Keratinocyte (primary cell): ENCODE data around the gene PAMR1. TPM values are rescaled to one million over a fixed set of nuclear protein-coding genes. Genes with fewer than 3 reads are reported as not detected.

Experiments
- DNase-seq: peaks from one replicate; pipeline ENCODE4 v3.0.0-alpha.2; 2011; ENCODE audit warnings: low read depth, missing footprints, low spot score
- FAIRE-seq: peaks from 2 replicates; lab custom pipeline; 2011; peaks lifted over from hg19 to GRCh38; lab: Jason Lieb, UNC
- H2AFZ ChIP-seq: 2 replicates; pipeline ENCODE4 v1.6.0; 2012; ENCODE audit warnings: low read length, control low read depth, inconsistent platforms; ENCODE audit not compliant: control insufficient read depth
- H3K27ac ChIP-seq: 2 replicates; pipeline ENCODE4 v1.5.1; 2011; ENCODE audit warnings: low read length; ENCODE audit not compliant: control insufficient read depth, insufficient read depth
- H3K27me3 ChIP-seq: 3 replicates; pipeline ENCODE4 v1.6.0; 2011; ENCODE audit warnings: low read length; ENCODE audit not compliant: control insufficient read depth, insufficient read depth; ENCODE audit errors: extremely low read depth
- H3K36me3 ChIP-seq, 2 experiments: 2 replicates in 1 of 2; 3 replicates in 1 of 2; pipeline ENCODE4 v1.5.1; 2011; ENCODE audit warnings: low read length in 2 of 2, mild to moderate bottlenecking in 1 of 2; ENCODE audit not compliant: control insufficient read depth in 2 of 2, insufficient read depth in 2 of 2; ENCODE audit errors: extremely low read depth in 1 of 2
- H3K4me1 ChIP-seq: 3 replicates; pipeline ENCODE4 v1.5.1; 2011; ENCODE audit warnings: low read length; ENCODE audit not compliant: control insufficient read depth, insufficient read depth; ENCODE audit errors: extremely low read depth
- H3K4me2 ChIP-seq: 3 replicates; pipeline ENCODE4 v1.6.0; 2011; ENCODE audit warnings: low read depth, low read length; ENCODE audit not compliant: control insufficient read depth, insufficient read depth; ENCODE audit errors: extremely low read depth
- H3K4me3 ChIP-seq, 3 experiments: fragments of 200-600 bp in 1 of 3; sonication (generic) in 1 of 3; 2 replicates in 2 of 3; 3 replicates in 1 of 3; pipeline ENCODE4 v1.5.1; 2011 to 2016; ENCODE audit warnings: low read length in 3 of 3, mild to moderate bottlenecking in 3 of 3, control low read depth in 2 of 3, inconsistent platforms in 1 of 3, low read depth in 1 of 3, mixed read lengths in 1 of 3, mixed run types in 1 of 3, moderate library complexity in 1 of 3; ENCODE audit not compliant: control insufficient read depth in 2 of 3, insufficient read depth in 2 of 3; ENCODE audit errors: extremely low read depth in 1 of 3
- H3K79me2 ChIP-seq: 2 replicates; pipeline ENCODE4 v1.6.0; 2012; ENCODE audit warnings: low read length; ENCODE audit not compliant: control insufficient read depth, insufficient read depth
- H3K9ac ChIP-seq: 3 replicates; pipeline ENCODE4 v1.6.0; 2011; ENCODE audit warnings: low read length; ENCODE audit not compliant: control insufficient read depth, insufficient read depth; ENCODE audit errors: extremely low read depth
- H3K9me1 ChIP-seq: 3 replicates; pipeline ENCODE4 v1.6.0; 2011; ENCODE audit warnings: low read length; ENCODE audit not compliant: control insufficient read depth, insufficient read depth; ENCODE audit errors: extremely low read depth
- H3K9me3 ChIP-seq: 2 replicates; pipeline ENCODE4 v1.5.1; 2012; ENCODE audit warnings: low read depth, low read length; ENCODE audit not compliant: control insufficient read depth
- H4K20me1 ChIP-seq: 3 replicates; pipeline ENCODE4 v1.6.0; 2011; ENCODE audit warnings: low read length; ENCODE audit not compliant: control insufficient read depth, insufficient read depth; ENCODE audit errors: extremely low read depth
- CTCF ChIP-seq, 3 experiments: IDR thresholded peaks in 1 of 3; conservative IDR thresholded peaks in 1 of 3; optimal IDR thresholded peaks in 1 of 3; 2 replicates in 2 of 3; 3 replicates in 1 of 3; pipeline versions ENCODE3 to v1.5.1; 2011; ENCODE audit warnings: low read length in 3 of 3, mild to moderate bottlenecking in 3 of 3, moderate library complexity in 2 of 3, control low read depth in 1 of 3, inconsistent platforms in 1 of 3; ENCODE audit not compliant: insufficient read depth in 2 of 3; ENCODE audit errors: extremely low read depth in 1 of 3
- EZH2 ChIP-seq: IDR thresholded peaks from one replicate; pipeline ENCODE4 v1.6.1; 2012; ENCODE audit warnings: inconsistent platforms, mild to moderate bottlenecking, low read length, moderate library complexity
- dilution Hi-C: fragments of 300-500 bp; cut with MboI; formaldehyde crosslinking; loops from one replicate; pipeline ENCODE4 v1.7.0; 2020; ENCODE audit warnings: low sequenced_read_pairs; ENCODE audit not compliant: extremely low pct_ligation_motif_present
- polyA plus RNA-seq, 5 experiments: library from polyadenylated mRNA; depleted of rRNA in 3 of 5; stranded (reverse) in 3 of 5; stranded (forward) in 1 of 5; unstranded in 1 of 5; fragments of >200 nt; gene quantifications; 1 replicate in 1 of 5; 2 replicates in 3 of 5; 3 replicates in 1 of 5; pipeline versions ENCODE4 v1.2.1 to v1.2.3, GENCODE V29; 2011 to 2012; ENCODE audit warnings: missing spikeins in 2 of 5, low read depth in 1 of 5, low replicate concordance in 1 of 5

PAMR1 gene
- polyA plus RNA-seq, 1 donor (not counting 4 experiments of a cell fraction or from before 2014, with no cell fraction given): 4.1 TPM

- Histone ChIP-seq H3K4me2 (no peak overlapping the region), H2AFZ (no peak overlapping the region), H3K9ac (no peak overlapping the region), H3K9me3 (no peaks in the 10 kb centered on the region), H3K36me3 (no peaks in the 10 kb centered on the region), H3K4me1 (no peaks in the 10 kb centered on the region), H3K79me2 (no peaks in the 10 kb centered on the region), H3K4me3 (no peak overlapping the region), H3K27me3 (peaks cover 5% of the 10 kb centered on the region), H3K9me1 (no peaks in the 10 kb centered on the region), H3K27ac (no peak overlapping the region), H4K20me1 (no peaks in the 10 kb centered on the region)
- DNase-seq (no peak), FAIRE-seq (no peak)
- TF ChIP-seq CTCF (optimal IDR thresholded peaks at IDR 0.05 in 1 of 3, IDR thresholded peaks at IDR 0.05 in 1 of 3, conservative IDR thresholded peaks at IDR 0.05 in 1 of 3; ENCODE audit: extremely low read depth in 1 of 3, insufficient read depth in 2 of 3, low read length in 3 of 3): no peak
- no peak for TF ChIP-seq EZH2
- dilution Hi-C loops: no loop called here
Measured at GRCh38 chr11:35477901-35478300, 47.5 kb downstream of the PAMR1 start.

GRCh38 chr11:35474688-35475087 is 50.7 kb downstream of the PAMR1 start:
- Histone ChIP-seq H3K27me3 (peaks cover 5% of the 10 kb centered on the region), H3K4me3 (no peak overlapping the region)
- TF ChIP-seq EZH2 (no peak), CTCF (optimal IDR thresholded peaks at IDR 0.05 in 1 of 3, IDR thresholded peaks at IDR 0.05 in 1 of 3, conservative IDR thresholded peaks at IDR 0.05 in 1 of 3; ENCODE audit: extremely low read depth in 1 of 3, insufficient read depth in 2 of 3, low read length in 3 of 3) (no peak)

More at GRCh38 chr11:35474688-35475087, 50.7 kb downstream of the PAMR1 start:
- FAIRE-seq: no peak
- Histone ChIP-seq H2AFZ (no peak overlapping the region), H3K9me1 (no peaks in the 10 kb centered on the region), H3K27ac (no peak overlapping the region), H3K9me3 (no peaks in the 10 kb centered on the region), H3K4me2 (no peak overlapping the region), H3K4me1 (no peaks in the 10 kb centered on the region), H4K20me1 (no peaks in the 10 kb centered on the region), H3K79me2 (no peaks in the 10 kb centered on the region), H3K9ac (no peak overlapping the region), H3K36me3 (no peaks in the 10 kb centered on the region)
- dilution Hi-C loops: no loop called here
- no peak for DNase-seq
